HG02610 (cell line): ENCODE data around the gene MYO1E.

Experiments
- ATAC-seq: cut with Tn5 transposase; IDR thresholded peaks from one replicate; pipeline ENCODE4 v1.9.1; 2021; ENCODE audit warnings: mild to moderate bottlenecking, moderate library complexity; ENCODE audit not compliant: unreplicated experiment

The MYO1E gene

GRCh38 chr15:59104602-59104911 is 268.1 kb downstream of the MYO1E start:
- no peak for ATAC-seq

- no peak for ATAC-seq
Measured at GRCh38 chr15:59099162-59099685, 273.4 kb downstream of the MYO1E start.

GRCh38 chr15:59096429-59096828 is 276.2 kb downstream of the MYO1E start:
- ATAC-seq = no peak

- ATAC-seq = no peak
Measured at GRCh38 chr15:59094077-59094476, 278.6 kb downstream of the MYO1E start.

GRCh38 chr15:59087731-59088130 is 284.9 kb downstream of the MYO1E start:
- no peak for ATAC-seq
